GM19397 (cell line): ENCODE results near the gene OR8H3.
"Not testable (repeated sequence)": the region's sequence is repeated elsewhere in the genome, so short reads cannot be mapped to it uniquely, and the experiment has no call there.

Experiments used
- ATAC-seq: cut with Tn5 transposase; IDR thresholded peaks from one replicate; pipeline ENCODE4 v1.9.1; 2021; ENCODE audit warnings: mild to moderate bottlenecking, moderate library complexity; ENCODE audit not compliant: unreplicated experiment

The OR8H3 gene, protein sequence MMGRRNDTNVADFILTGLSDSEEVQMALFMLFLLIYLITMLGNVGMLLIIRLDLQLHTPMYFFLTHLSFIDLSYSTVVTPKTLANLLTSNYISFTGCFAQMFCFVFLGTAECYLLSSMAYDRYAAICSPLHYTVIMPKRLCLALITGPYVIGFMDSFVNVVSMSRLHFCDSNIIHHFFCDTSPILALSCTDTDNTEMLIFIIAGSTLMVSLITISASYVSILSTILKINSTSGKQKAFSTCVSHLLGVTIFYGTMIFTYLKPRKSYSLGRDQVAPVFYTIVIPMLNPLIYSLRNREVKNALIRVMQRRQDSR

DNA sequence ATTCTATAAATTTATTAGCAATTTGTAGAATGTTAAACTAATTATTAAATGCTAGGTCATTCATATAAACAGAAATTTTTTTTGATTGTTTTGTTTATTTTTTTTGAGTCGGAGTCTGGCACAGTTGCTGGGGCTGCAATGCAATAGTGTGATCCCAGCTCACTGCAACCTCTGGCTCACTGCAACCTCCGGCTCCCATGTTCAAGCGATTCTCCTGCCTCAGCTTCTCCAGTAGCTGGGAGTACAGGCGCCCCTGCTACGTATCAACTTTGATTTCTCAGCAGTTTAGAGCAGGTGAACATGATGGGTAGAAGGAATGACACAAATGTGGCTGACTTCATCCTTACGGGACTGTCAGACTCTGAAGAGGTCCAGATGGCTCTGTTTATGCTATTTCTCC, at the start of gene OR8H3:
Gene OR8H3 (plus strand): TSS at position 301 of the 400 bp plus-strand sequence. CDS start 0 bp downstream, at position 301.
- no peak for ATAC-seq

DNA sequence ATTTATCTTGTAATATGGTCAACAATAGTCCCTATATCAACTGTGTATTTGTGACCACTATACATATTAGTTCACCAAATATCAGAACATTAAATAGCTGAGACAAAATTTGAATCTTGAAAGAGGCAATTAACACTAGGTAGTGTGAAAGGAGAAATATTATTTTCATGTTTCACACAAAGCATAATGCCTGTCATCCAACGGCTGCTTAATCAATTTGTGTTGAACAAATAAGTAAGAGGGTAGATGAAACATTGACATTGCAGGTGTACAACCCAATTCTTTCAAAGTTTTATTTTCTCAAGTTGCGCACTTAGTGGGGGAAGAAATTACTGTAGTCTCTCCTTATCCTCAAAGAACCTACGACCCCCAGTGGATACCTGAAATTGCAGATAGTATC, 32.5 kb upstream of the OR8H3 start:
- no peak for ATAC-seq

- no peak for ATAC-seq
Observed at GRCh38 chr11:56093008-56093407, 29.2 kb upstream of the OR8H3 start, which contains the start of gene OR8I2. Gene OR8I2, plus strand, starts transcription at chr11:56093308. Its CDS starts 0 bp downstream, at chr11:56093308.

DNA sequence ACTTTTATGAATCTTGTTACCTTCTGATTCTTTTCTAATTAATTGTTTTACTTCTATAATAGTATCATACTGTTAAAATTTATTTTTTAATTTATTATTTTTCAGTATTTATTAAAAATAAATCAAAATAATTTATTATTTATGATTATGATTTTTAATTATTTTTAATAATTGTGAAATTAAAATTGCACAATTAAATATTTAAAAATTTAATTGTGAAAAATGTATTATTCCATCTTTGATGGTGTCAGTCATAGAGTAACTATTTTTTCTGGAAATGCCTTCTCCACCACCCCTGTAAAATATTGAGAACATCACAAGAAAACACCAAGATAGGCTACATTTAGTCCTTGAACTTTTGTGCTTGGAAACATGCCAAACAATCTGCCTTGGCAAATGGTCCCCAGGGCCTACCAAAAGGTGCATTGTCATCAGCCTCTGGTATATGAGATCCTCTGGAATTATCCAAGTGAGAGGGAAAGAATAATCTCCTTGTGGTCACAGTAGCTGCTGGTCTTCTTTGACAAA, 18.9 kb upstream of the OR8H3 start, which contains the start of gene OR8H2:
Gene OR8H2 (plus strand): TSS at position 478 of the 528 bp plus-strand sequence. CDS start 1,356 bp downstream, outside the sequence.
- ATAC-seq: no peak

DNA sequence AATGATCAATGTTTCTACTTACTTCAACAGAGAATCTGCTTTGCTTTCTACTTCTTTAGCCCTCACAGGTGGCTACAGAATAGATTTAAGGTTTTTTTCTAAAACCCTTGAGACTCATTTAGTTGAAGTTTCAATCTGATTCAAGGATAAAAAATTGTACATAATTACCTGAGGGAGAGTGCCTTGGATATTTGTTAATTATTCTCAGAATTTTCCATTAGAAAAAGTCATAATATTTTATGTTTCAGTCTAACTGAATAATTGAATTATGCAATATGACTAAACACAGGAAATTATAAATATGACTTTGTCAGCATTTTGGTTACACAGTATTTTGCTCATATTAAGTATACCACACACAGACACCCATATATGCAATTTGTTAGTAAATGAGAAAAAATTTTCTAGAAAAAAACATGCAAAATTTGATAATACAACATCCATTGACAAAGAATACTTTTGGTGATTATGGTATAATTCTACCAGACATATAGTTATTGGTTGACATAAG, 18.0 kb downstream of the OR8H3 start, which contains the start of gene OR8J3:
Gene OR8J3 (minus strand): TSS at position 51 of the 511 bp plus-strand sequence. CDS start 2,483 bp downstream, outside the sequence.
- ATAC-seq: no peak

- ATAC-seq: not testable (repeated sequence)
Observed at GRCh38 chr11:56143681-56144080, 21.5 kb downstream of the OR8H3 start.

DNA sequence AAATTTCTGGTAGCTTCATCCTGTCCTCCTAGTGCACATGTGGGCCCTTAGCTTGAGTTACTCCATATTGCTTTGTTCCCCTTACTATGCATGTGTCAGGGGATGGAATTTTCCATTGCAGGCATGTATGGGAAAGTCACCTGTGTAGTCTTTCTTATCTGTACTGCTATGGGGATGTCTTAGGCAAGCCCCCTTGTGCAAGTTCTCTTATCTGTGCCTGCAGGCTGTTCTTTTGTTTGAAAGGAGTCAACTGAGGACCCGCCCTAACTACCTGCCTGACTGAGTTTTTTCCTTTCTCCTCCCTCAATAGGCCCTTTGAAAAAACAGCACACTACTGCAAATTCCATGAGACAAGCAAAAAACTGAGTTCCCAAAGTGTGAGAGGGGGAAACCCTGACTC, 29.2 kb downstream of the OR8H3 start:
- ATAC-seq: no peak

DNA sequence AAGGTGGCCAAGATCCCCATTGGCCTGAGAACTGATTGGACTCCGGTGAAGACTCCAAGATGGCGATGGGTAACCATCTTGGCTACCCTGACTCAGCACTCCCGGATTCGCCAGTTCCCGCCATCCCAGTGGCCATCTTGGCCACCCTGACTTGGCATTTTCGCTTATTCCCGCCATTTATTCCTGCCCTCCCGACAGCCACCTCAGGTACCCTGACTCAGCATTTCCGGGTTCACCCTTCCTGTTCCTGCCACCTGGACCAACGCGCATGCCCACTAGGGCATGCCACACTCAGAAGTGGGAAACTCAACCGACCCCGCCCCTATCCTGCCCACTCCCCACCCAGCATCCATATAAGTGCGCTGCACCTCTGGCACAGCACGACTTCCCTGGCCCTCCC, 30.2 kb downstream of the OR8H3 start:
- no peak for ATAC-seq

- no peak for ATAC-seq
Observed at GRCh38 chr11:56160217-56160616, 38.0 kb downstream of the OR8H3 start, which contains the start of gene OR8K5. Gene OR8K5, minus strand, starts transcription at chr11:56160317. Its CDS starts 0 bp downstream, at chr11:56160317.

- no peak for ATAC-seq
Observed at GRCh38 chr11:56163804-56164203, 41.6 kb downstream of the OR8H3 start.

DNA sequence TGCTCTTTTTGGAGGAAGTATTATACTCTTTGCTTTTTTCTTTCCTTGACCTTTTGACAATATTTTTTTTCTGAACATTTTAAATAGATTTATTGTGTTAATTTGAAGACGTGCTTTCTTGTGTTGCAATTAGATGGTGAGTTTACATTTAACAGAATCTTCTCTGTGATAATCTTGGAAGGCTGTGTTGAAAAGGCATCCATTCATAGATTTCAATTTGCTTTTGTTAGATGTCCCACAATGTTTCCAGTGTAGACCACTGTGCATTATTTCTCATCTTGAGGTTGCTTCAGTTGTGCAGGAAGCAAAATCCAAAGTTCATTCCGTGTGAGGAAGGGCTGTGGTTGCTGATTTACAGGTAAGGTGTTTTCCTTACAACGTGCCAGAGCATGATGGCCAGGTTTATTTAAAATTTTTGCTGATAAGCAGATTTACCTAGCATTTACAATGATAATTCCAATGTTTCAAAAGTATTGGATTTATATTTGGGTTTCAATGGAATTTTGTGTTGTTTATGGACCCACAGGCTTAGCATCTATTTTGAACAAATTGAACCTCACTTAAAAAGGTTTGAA, 50.2 kb downstream of the OR8H3 start:
- no peak for ATAC-seq
